Fibroblast of the aortic adventitia (primary cell): ENCODE measurements around the gene ANKRD31. TPM values are rescaled to one million over a fixed set of nuclear protein-coding genes. Genes with fewer than 3 reads are reported as not detected.

ENCODE experiments used
- DNase-seq: peaks from one replicate; pipeline ENCODE4 v3.0.0-alpha.2; 2010; ENCODE audit warnings: low read depth
- H3K4me3 ChIP-seq: 2 replicates; pipeline ENCODE4 v1.5.1; 2011; ENCODE audit warnings: low read depth, mild to moderate bottlenecking, control low read depth, low read length, moderate library complexity
- CTCF ChIP-seq: IDR thresholded peaks from 2 replicates; pipeline ENCODE4 v1.5.1; 2011; ENCODE audit warnings: mild to moderate bottlenecking, low read length, control low read depth, inconsistent platforms; ENCODE audit not compliant: insufficient read depth
- total RNA-seq: library from RNA; depleted of rRNA; stranded (reverse); fragments of >200 nt; gene quantifications from 2 replicates; pipeline ENCODE4 v1.2.3, GENCODE V29; 2012; ENCODE audit warnings: low replicate concordance

The ANKRD31 gene
- total RNA-seq, 1 donor, result 0.18 TPM

- peak; percentile 6 for DNase-seq
- peak; percentile 14 for TF ChIP-seq CTCF
- H3K4me3 ChIP-seq, result no peak overlapping the region
Measured at GRCh38 chr5:75156585-75156984, 80.1 kb downstream of the ANKRD31 start.

- no peak for DNase-seq
- no peak for TF ChIP-seq CTCF
- H3K4me3 ChIP-seq, result no peak overlapping the region
Measured at GRCh38 chr5:75152860-75153259, 83.8 kb downstream of the ANKRD31 start.

- TF ChIP-seq CTCF, result no peak
- no peak for DNase-seq
- no peak overlapping the region for H3K4me3 ChIP-seq
Measured at GRCh38 chr5:75148051-75148450, 88.6 kb downstream of the ANKRD31 start.

- TF ChIP-seq CTCF, result no peak
- DNase-seq, result no peak
- no peak overlapping the region for H3K4me3 ChIP-seq
Measured at GRCh38 chr5:75142566-75143136, 94.0 kb downstream of the ANKRD31 start.

- DNase-seq, result no peak
- H3K4me3 ChIP-seq, result no peak overlapping the region
Measured at GRCh38 chr5:75140277-75140676, 96.4 kb downstream of the ANKRD31 start.

GRCh38 chr5:75138689-75139088, 98.0 kb downstream of the ANKRD31 start:
- no peak for TF ChIP-seq CTCF
- no peak for DNase-seq

More at GRCh38 chr5:75140277-75140676, 96.4 kb downstream of the ANKRD31 start:
- no peak for TF ChIP-seq CTCF

GRCh38 chr5:75130818-75131349, 105.8 kb downstream of the ANKRD31 start:
- no peak for TF ChIP-seq CTCF
- H3K4me3 ChIP-seq, result no peak overlapping the region
- no peak for DNase-seq

More at GRCh38 chr5:75138689-75139088, 98.0 kb downstream of the ANKRD31 start:
- H3K4me3 ChIP-seq, result no peak overlapping the region
